Stimulated activated CD4-positive, alpha-beta T cell treated with anti-CD3 and anti-CD28 coated beads, Interleukin-1b, Interleukin-23, amount 100 ng/mL, for 1 hour (primary cell): ENCODE data around the gene PCDH17.

Experiments used
- DNase-seq, 2 donors: peaks; one replicate each; pipeline ENCODE4 v3.0.0-alpha.2; 2020; ENCODE audit warnings: low read depth in 2 of 2

Gene PCDH17

DNA sequence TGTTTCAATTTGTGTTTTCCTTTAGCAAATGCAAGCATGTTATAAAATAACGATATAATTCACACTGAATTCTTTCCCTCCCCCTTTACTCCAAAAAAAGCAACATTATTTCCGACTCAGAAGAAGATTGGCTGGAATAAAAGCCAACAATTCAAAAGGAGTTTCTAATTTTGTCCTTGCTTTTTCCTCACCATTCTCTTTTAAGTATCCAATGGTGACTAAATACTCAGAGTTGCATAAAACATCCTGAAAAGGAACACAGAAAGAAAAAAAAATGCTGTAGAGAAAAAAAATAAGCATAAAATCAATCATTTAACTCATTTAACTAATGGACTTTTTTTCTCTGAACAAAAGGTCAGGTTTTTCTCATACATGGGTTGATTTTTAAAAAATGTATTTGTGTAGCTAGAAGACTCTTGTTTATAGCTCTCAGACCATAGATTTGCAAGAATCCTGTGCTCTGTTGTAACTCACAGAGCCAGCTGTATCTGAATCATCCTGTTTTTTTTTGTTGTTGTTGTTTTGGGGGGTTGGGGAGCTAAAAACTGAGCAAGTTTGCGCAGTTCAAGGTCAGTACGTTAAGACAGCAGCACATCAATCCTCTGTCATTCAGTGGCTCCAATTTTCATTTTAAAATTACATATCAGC, 108.1 kb downstream of the PCDH17 start:
- DNase-seq = no peak

DNA sequence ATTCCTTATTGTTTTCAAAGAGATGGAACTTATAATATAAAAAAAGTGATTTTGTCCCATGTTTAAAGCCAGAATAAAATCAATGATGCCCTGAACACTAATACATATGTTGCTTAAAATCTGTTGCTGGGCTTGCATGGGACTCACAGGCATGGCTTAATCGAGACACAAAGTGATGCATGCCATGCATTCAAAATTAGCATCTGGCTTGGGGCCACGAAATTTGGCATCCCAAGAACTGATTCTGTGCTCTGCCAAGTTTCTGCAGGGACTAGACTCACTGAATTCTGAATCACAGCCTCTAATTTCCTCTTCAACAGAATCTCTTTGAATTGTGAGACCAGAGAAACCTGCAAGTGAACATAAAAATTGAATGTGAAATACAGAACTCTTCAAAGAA, 109.2 kb downstream of the PCDH17 start:
- DNase-seq = no peak

DNA sequence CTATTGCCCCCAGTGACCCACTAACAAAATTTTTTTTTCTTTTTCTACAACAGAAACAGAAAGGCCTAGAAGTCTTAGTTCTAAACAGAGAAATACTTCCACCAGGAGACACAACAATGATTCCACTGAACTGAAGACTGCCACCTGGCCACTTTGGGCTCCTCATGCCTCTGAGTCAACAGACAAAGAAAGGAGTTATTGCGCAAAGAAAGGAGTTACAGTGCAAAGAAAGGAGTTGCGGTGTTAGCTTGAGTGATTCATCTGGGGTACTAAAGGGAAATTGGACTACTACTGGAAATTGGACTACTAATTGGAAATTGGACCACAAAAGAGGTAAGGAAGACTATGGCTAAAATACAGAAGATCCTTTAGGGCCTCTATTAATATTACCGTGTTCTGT, 116.6 kb downstream of the PCDH17 start:
- DNase-seq = no peak

DNA sequence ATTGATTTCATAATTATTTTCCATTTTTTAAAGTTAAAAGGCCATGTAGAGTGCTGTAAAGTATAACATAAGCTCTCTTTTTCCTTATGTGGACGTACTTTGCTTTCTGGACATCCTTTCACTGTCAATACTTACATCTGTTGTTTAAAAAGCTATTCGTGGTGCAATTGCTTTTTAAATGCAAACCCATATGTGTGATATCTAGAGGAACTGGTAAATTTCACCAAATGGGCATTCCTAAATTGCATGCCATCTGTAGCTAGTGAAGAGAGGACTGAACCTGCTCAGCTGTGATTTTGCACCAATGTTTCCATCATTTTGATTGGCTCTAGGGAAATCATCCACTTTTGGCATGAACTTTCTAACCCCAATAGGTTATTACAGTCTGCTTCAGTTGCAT, 129.4 kb downstream of the PCDH17 start:
- DNase-seq = no peak

DNA sequence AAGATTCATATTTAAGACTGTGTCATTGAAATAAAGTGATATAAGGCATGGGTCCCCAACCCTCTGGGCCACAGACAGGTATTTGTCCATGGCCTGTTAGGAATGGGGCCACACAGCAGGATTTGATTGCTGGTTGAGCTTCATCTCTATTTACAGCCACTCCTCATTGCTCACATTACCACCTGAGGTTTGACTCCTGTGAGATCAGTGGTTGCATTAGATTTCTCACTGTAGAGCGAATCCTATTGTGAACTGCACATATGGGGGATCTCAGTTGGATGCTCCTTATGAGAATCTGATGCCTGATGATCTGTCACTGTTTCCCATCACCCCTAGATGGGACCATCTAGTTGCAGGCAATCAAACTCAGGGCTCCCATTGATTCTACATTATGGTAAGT, 132.1 kb downstream of the PCDH17 start:
- no peak for DNase-seq
